H1 (cell line): Measurements from ENCODE around the gene RYK. TPM values are rescaled to one million over a fixed set of nuclear protein-coding genes. Genes with fewer than 3 reads are reported as not detected.

Source experiments
- CTCF ChIA-PET: fragments of 300-600 bp; sonication (Branson Sonifier 250); formaldehyde crosslinking; loops from one replicate; lab custom pipeline; 2021; ENCODE audit not compliant: partially characterized antibody; lab: Charles Lee
- POLR2A ChIA-PET: fragments of 300-600 bp; sonication (Branson Sonifier 250); formaldehyde crosslinking; loops from one replicate; lab custom pipeline; 2021; ENCODE audit warnings: inconsistent platforms; ENCODE audit not compliant: partially characterized antibody; lab: Charles Lee
- DNase-seq, 2 experiments: peaks; one replicate each; pipeline versions ENCODE4 v3.0.0 to v3.0.0-alpha.2; 2010 to 2022; ENCODE audit warnings: low spot score in 2 of 2, low read depth in 1 of 2, mixed read lengths in 1 of 2
- FAIRE-seq: peaks from 2 replicates; lab custom pipeline; 2011; peaks lifted over from hg19 to GRCh38; lab: Jason Lieb, UNC
- H2AFZ ChIP-seq: 2 replicates; pipeline ENCODE4 v1.8.1; 2012; ENCODE audit warnings: low read length, inconsistent platforms
- H2AK5ac ChIP-seq: 2 replicates; pipeline ENCODE4 v1.6.1; 2013; ENCODE audit warnings: low read depth, low read length
- H2BK120ac ChIP-seq: replicated peaks from 2 replicates; pipeline ENCODE3; 2013; ENCODE audit warnings: low read depth, low read length, inconsistent platforms
- H2BK12ac ChIP-seq: 2 replicates; pipeline ENCODE4 v1.6.1; 2013; ENCODE audit warnings: low read depth, low read length
- H2BK15ac ChIP-seq: 2 replicates; pipeline ENCODE4 v1.6.1; 2013; ENCODE audit warnings: low read length
- H2BK20ac ChIP-seq: 2 replicates; pipeline ENCODE4 v1.6.1; 2013; ENCODE audit warnings: low read length
- H2BK5ac ChIP-seq: 2 replicates; pipeline ENCODE4 v1.6.1; 2013; ENCODE audit warnings: low read depth, low read length
- H3K14ac ChIP-seq: 2 replicates; pipeline ENCODE4 v1.6.1; 2013; ENCODE audit warnings: inconsistent platforms; ENCODE audit not compliant: insufficient read length
- H3K18ac ChIP-seq: 2 replicates; pipeline ENCODE4 v1.6.1; 2013; ENCODE audit warnings: low read length; ENCODE audit errors: extremely low read depth
- H3K23ac ChIP-seq: 2 replicates; pipeline ENCODE4 v1.6.1; 2013; ENCODE audit warnings: inconsistent platforms; ENCODE audit not compliant: insufficient read length
- H3K23me2 ChIP-seq: 2 replicates; pipeline ENCODE4 v1.6.1; 2013; ENCODE audit warnings: low read depth, low read length
- H3K27ac ChIP-seq: 2 replicates; pipeline ENCODE4 v1.6.1; 2011; ENCODE audit warnings: low read depth, low read length, inconsistent platforms
- H3K27me3 ChIP-seq, 4 experiments: replicated peaks in 1 of 4; 1 replicate in 1 of 4; 2 replicates in 3 of 4; pipeline versions ENCODE4 v1.6.1 to v1.8.1; 2011 to 2013; ENCODE audit warnings: low read length in 3 of 4, mild to moderate bottlenecking in 3 of 4, inconsistent platforms in 2 of 4, mixed read lengths in 2 of 4, moderate library complexity in 1 of 4; ENCODE audit not compliant: control insufficient read depth in 3 of 4, insufficient read depth in 3 of 4; ENCODE audit errors: extremely low read depth in 1 of 4
- H3K36me3 ChIP-seq, 4 experiments: 2 replicates each; pipeline versions ENCODE4 v1.6.1 to v1.8.1; 2011 to 2013; ENCODE audit warnings: mild to moderate bottlenecking in 4 of 4, low read length in 3 of 4, moderate library complexity in 2 of 4, control low read depth in 1 of 4, inconsistent platforms in 1 of 4; ENCODE audit not compliant: insufficient read depth in 4 of 4, control insufficient read depth in 2 of 4
- H3K4ac ChIP-seq: replicated peaks from 2 replicates; pipeline ENCODE3; 2013; ENCODE audit warnings: low read length, low read depth, mixed read lengths, inconsistent platforms; ENCODE audit not compliant: insufficient read length
- H3K4me1 ChIP-seq, 4 experiments: replicated peaks in 1 of 4; 1 replicate in 1 of 4; 2 replicates in 3 of 4; pipeline versions ENCODE4 v1.6.1 to v1.8.1; 2011 to 2013; ENCODE audit warnings: low read length in 3 of 4, inconsistent platforms in 2 of 4, mixed read lengths in 1 of 4; ENCODE audit not compliant: insufficient read depth in 4 of 4, control insufficient read depth in 3 of 4
- H3K4me2 ChIP-seq, 2 experiments: 2 replicates each; pipeline versions ENCODE4 v1.6.1 to v1.8.1; 2011 to 2013; ENCODE audit warnings: low read depth in 2 of 2, low read length in 2 of 2, control low read depth in 1 of 2, inconsistent platforms in 1 of 2, mild to moderate bottlenecking in 1 of 2; ENCODE audit not compliant: insufficient read depth in 1 of 2
- H3K4me3 ChIP-seq, 4 experiments: fragments of 200-600, 300-600 bp in 1 of 4; sonication (generic), shearing (Covaris generic), sonication (Bioruptor Twin) in 1 of 4; 2 replicates each; pipeline versions ENCODE4 v1.5.1 to v1.8.1; 2011 to 2016; ENCODE audit warnings: low read length in 4 of 4, low read depth in 3 of 4, control low read depth in 2 of 4, inconsistent platforms in 2 of 4, mild to moderate bottlenecking in 2 of 4, mixed read lengths in 1 of 4, moderate library complexity in 1 of 4; ENCODE audit not compliant: insufficient read depth in 2 of 4; ENCODE audit errors: extremely low read depth in 1 of 4
- H3K56ac ChIP-seq: replicated peaks from 2 replicates; pipeline ENCODE3; 2013; ENCODE audit warnings: low read depth, mild to moderate bottlenecking, mixed read lengths, low read length, inconsistent platforms; ENCODE audit not compliant: insufficient read length
- H3K79me1 ChIP-seq: 2 replicates; pipeline ENCODE4 v1.6.1; 2013; ENCODE audit warnings: low read depth, low read length, control low read depth
- H3K79me2 ChIP-seq, 2 experiments: 2 replicates each; pipeline versions ENCODE4 v1.6.1 to v1.8.1; 2012 to 2013; ENCODE audit warnings: low read length in 2 of 2, mild to moderate bottlenecking in 2 of 2, inconsistent platforms in 1 of 2; ENCODE audit not compliant: insufficient read depth in 2 of 2, control insufficient read depth in 1 of 2
- H3K9ac ChIP-seq, 4 experiments: replicated peaks in 1 of 4; 1 replicate in 1 of 4; 2 replicates in 3 of 4; pipeline versions ENCODE4 v1.6.1 to v1.8.1; 2011 to 2013; ENCODE audit warnings: low read depth in 3 of 4, low read length in 3 of 4, control low read depth in 2 of 4, mild to moderate bottlenecking in 2 of 4, moderate library complexity in 2 of 4, inconsistent platforms in 1 of 4; ENCODE audit errors: extremely low read depth in 1 of 4
- H3K9me3 ChIP-seq, 2 experiments: 2 replicates each; pipeline versions ENCODE4 v1.6.1 to v1.8.1; 2012 to 2013; ENCODE audit warnings: mild to moderate bottlenecking in 2 of 2, moderate library complexity in 2 of 2, control low read depth in 1 of 2, inconsistent platforms in 1 of 2, low read depth in 1 of 2, low read length in 1 of 2, mixed read lengths in 1 of 2; ENCODE audit not compliant: insufficient read depth in 2 of 2
- H4K20me1 ChIP-seq, 2 experiments: replicated peaks in 1 of 2; 2 replicates each; pipeline versions ENCODE3 to v1.8.1; 2011 to 2013; ENCODE audit warnings: inconsistent platforms in 2 of 2, low read length in 2 of 2, mild to moderate bottlenecking in 1 of 2; ENCODE audit not compliant: insufficient read depth in 2 of 2, control insufficient read depth in 1 of 2
- H4K5ac ChIP-seq: 2 replicates; pipeline ENCODE4 v1.6.1; 2013; ENCODE audit warnings: low read length, low read depth, mixed read lengths, inconsistent platforms; ENCODE audit not compliant: insufficient read length
- H4K8ac ChIP-seq: 2 replicates; pipeline ENCODE4 v1.8.0; 2013; ENCODE audit warnings: mild to moderate bottlenecking, moderate library complexity, low read length, inconsistent platforms; ENCODE audit not compliant: insufficient read depth; ENCODE audit errors: extremely low read depth
- H4K91ac ChIP-seq: replicated peaks from 2 replicates; pipeline ENCODE3; 2013; ENCODE audit warnings: low read length, mixed read lengths, inconsistent platforms; ENCODE audit not compliant: insufficient read length
- CREB1 ChIP-seq: IDR thresholded peaks from 2 replicates; pipeline ENCODE4 v1.6.1; 2012; ENCODE audit warnings: inconsistent platforms
- NRF1 ChIP-seq: IDR thresholded peaks from 2 replicates; pipeline ENCODE4 v1.6.1; 2011; ENCODE audit warnings: mild to moderate bottlenecking, low read depth, low read length, improper control_type of control experiment
- polyA plus RNA-seq, 7 experiments: library from polyadenylated mRNA; depleted of rRNA in 3 of 7; stranded (reverse) in 5 of 7; unstranded in 2 of 7; fragments of >200 nt in 5 of 7; fragments of 200-250 nt in 2 of 7; gene quantifications; 1 replicate in 5 of 7; 2 replicates in 1 of 7; 4 replicates in 1 of 7; pipeline versions ENCODE4 v1.2.1 to v1.2.3, GENCODE V29; 2011 to 2013; ENCODE audit warnings: missing spikeins in 2 of 7, mixed read lengths in 2 of 7
- total RNA-seq: library from RNA; stranded (reverse); fragmentation: NEBNext Ultra II Directional; extraction: Animal tissue kit (Norgen Biotek cat#: 25700); gene quantifications from 2 replicates; pipeline ENCODE4 v1.2.1, GENCODE V29; 2021

Gene RYK
- total and polyA plus RNA-seq, 2 of the 8 experiments (the other 6 are each of a cell fraction or from before 2014, with no cell fraction given), result 30.5 to 63.8 TPM

GRCh38 chr3:134189849-134190248, 60.8 kb downstream of the RYK start:
- Histone ChIP-seq H4K20me1 (peaks cover 0 to 1% of the 10 kb centered on the region in 2 experiments), H3K9ac (no peak overlapping the region), H2BK20ac (no peak overlapping the region), H2AK5ac (no peak overlapping the region), H4K5ac (no peak overlapping the region), H3K4me1 (no peaks in the 10 kb centered on the region; a peak in 2 of 7 replicates), H4K91ac (no peak overlapping the region), H3K4me2 (no peak overlapping the region), H3K18ac (no peak overlapping the region), H2BK12ac (no peak overlapping the region), H3K56ac (no peak overlapping the region), H3K4me3 (no peak overlapping the region), H3K14ac (no peak overlapping the region), H3K23ac (no peak overlapping the region), H2BK15ac (no peak overlapping the region), H2BK120ac (no peak overlapping the region), H3K79me2 (no peaks in the 10 kb centered on the region), H3K23me2 (no peaks in the 10 kb centered on the region), H4K8ac (no peak overlapping the region), H3K36me3 (peaks cover 0 to 19% (median 6%) of the 10 kb centered on the region in 4 experiments; a peak in 3 of 8 replicates), H3K4ac (no peak overlapping the region), H2BK5ac (no peak overlapping the region), H3K27me3 (no peaks in the 10 kb centered on the region), H3K9me3 (no peaks in the 10 kb centered on the region), H2AFZ (no peak overlapping the region), H3K79me1 (no peaks in the 10 kb centered on the region), H3K27ac (no peak overlapping the region)
- DNase-seq (no peak), FAIRE-seq (no peak)
- POLR2A ChIA-PET, result no interaction called here
- CTCF ChIA-PET, result interaction anchor here (1.0 to 2.4 kb wide), 3 partner anchors 8 to 41 kb away, joined by 3 to 10 read pairs (median 4); no protein-coding TSS in a partner anchor
- TF ChIP-seq NRF1 (no peak), CREB1 (no peak)
